Fibroblast of mammary gland (primary cell): Measurements from ENCODE around the gene TMEM175.

ENCODE experiments used
- DNase-seq: peaks from one replicate; pipeline ENCODE4 v3.0.0-alpha.2; 2010; ENCODE audit warnings: low read depth
- H3K4me3 ChIP-seq: 2 replicates; pipeline ENCODE4 v1.5.1; 2011; ENCODE audit warnings: low read depth, mild to moderate bottlenecking, low read length, moderate library complexity; ENCODE audit not compliant: control insufficient read depth
- TF ChIP-seq, protein P1 (sequence below): conservative IDR thresholded peaks from 2 replicates; pipeline ENCODE4 v1.5.1; 2011; ENCODE audit warnings: low read depth, low read length, inconsistent platforms; ENCODE audit not compliant: control insufficient read depth, insufficient read depth

The TMEM175 gene

DNA sequence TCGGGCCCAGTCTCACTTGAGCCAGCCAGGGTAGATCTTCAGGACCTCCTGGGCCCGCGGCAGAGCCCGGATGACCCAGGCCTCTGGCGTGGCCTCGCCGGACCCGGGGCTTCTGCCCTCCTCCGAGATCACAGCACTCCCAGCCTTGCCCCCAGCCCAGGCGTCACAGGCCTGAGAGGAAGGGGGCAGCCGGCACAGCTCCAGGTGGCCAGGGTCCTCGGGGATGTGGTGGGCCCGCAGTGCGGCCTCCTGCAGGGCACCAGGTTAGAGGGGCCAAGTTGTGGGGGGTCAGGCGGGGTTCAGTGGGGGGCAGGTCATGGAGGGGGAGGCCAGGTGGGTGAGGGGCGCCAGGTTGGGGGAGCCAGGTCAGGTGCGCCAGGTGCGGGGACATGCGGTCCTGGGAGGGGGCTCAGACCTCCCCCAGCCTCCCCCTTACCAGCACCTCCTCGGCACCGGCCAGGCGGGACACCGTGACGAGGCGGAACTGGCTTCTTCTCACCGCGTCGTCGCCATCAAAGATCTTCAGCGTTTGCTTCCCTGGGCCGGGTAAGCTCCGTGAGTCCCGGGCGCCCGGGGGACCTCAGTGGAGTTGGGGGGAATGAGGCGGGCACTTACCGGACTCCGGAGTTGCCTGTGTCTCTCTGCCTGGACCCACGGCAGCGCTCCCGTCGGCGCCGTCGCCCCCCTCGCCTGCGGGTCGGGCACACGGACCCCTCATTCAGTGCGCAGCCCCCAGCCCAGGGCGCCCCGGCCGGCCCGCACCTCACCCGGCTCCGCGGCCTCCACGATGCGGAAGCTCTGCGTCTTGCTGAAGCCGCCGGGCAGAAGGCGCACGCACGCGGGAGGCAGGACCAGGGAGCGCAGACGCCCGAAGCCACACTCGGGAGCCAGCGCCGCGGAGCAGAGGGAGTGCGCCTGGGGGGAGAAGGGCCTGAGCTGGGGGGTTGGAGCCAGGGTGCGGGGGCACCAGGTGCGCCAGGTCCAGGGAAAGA is 35.1 kb downstream of the TMEM175 start:
- TF ChIP-seq, protein P1, sequence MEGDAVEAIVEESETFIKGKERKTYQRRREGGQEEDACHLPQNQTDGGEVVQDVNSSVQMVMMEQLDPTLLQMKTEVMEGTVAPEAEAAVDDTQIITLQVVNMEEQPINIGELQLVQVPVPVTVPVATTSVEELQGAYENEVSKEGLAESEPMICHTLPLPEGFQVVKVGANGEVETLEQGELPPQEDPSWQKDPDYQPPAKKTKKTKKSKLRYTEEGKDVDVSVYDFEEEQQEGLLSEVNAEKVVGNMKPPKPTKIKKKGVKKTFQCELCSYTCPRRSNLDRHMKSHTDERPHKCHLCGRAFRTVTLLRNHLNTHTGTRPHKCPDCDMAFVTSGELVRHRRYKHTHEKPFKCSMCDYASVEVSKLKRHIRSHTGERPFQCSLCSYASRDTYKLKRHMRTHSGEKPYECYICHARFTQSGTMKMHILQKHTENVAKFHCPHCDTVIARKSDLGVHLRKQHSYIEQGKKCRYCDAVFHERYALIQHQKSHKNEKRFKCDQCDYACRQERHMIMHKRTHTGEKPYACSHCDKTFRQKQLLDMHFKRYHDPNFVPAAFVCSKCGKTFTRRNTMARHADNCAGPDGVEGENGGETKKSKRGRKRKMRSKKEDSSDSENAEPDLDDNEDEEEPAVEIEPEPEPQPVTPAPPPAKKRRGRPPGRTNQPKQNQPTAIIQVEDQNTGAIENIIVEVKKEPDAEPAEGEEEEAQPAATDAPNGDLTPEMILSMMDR: no peak
- no peak for DNase-seq
- H3K4me3 ChIP-seq: no peak overlapping the region

DNA sequence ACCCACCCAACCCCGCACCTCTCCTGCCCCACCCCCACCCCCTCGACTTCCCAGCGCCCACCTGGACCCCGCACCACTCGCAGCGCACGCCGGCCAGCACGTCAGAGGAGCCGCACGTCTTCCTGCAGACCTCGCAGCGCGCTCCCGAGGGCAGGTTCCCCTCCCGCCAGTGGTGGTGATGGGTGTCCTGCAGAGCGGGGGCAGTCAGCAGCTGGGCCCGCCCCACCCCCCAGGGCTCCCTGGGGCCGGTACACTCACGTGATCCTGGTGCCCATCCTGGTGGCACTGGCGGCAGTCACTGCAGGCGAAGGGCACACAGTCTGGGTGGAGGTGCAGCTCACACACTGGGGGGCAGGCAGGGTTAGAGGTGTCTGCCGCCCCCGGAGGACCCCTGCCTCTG is 36.0 kb downstream of the TMEM175 start:
- DNase-seq: no peak
- TF ChIP-seq, protein P1: no peak
- H3K4me3 ChIP-seq: no peak overlapping the region

DNA sequence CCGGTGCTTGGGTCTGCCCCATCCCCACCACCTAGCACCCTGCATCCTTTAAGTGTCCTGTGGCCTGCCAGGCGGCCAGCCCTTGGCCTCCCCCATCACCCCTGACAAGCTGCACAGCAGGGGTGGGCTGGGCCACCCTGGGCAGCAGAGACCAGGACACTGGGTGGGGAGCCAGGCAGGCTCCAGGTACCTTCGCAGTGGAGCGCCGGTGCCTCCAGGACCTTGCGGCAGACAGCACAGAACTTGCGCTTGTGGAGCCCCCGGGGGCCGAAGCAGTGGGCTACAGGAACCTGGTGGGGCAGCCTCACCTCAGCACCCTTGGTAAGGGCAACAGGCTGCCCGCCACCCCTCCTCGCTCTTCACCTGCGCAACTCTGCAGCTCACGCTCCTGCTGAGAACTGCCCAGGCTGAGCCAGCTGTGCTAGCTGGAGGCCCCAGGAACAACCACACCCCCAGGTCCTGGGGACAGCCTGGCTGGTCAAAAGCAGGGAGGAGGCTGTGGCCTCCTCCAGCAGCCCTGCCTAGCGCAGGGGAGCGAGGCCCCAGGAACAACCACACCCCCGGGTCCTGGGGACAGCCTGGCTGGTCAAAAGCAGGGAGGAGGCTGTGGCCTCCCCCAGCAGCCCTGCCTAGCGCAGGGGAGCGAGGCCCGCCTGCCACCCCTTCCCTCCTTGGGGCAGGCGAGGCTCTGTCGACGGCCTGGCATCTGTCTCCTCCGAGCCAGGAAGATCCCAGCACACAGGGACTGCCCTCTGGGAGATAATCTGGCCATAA is 36.5 kb downstream of the TMEM175 start:
- H3K4me3 ChIP-seq: no peak overlapping the region
- DNase-seq: no peak
- TF ChIP-seq, protein P1: no peak

DNA sequence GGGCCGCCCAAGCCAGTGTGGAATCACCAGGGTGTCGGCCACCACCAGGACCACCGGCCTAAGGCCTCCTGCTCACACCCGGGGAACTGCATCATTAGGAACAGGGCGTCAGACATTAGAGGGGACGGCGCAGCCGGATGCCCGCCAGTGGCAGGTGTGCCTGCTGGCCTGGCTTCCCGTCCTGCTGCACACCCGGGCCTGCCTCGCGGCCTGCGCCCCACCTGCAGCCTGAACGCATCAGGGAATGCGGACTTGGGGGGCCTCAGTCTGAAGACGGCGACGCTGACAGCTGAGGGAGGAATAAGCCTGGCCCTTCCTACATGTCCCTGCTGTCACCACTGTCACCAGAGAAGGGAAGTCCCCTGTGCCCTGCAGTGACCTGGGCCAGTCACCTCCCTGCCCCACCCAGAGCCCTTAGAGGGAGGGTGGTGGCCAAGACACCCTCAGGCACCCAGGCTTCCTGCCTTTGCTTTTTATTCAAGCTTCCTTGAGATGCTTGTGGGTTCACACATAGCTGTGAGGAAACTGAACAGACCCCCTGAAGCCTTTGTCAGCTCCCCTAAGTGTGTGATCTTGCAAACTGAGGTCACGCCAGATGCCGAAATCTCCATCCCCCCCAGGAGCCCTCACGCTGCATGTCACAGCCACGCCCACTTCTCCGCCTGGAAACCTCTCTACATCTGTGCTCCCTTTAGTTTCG is 37.9 kb downstream of the TMEM175 start:
- H3K4me3 ChIP-seq: no peak overlapping the region
- TF ChIP-seq, protein P1: no peak
- DNase-seq: no peak

DNA sequence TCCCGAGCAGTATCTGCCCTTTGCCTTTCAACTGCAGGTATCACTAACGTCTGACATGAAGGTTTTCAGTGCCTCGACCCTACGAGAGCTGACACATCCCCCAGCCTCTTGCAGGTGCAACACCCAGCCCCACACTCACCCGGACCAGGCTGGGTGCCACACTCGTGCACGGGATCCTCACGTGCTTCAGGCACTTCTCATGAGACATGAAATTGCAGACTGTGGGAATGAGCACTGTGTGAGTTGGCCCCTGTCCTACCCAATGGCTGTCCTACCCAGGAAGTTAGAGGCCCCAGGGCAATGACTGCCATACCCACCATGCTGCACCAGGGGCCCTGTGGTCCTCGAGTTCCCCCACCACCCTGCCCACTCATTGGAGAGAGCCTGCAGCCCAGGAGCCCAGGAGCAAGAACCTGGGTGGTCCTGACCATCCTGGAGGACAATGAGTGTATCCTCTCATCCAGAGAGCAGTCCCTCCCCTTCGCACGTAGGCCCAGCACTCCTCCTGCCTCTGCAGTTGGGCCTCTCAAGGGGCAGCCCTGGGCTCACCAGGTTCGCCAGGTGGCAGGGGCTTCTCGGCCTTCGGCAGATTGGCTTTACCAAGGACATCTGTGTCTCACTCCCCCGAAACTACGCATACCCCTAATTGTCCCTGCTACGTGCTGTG is 38.7 kb downstream of the TMEM175 start:
- H3K4me3 ChIP-seq: no peak overlapping the region
- no peak for DNase-seq
- TF ChIP-seq, protein P1: no peak
